Mucosa of descending colon (tissue), 3 donors: ENCODE data around the gene SSR2. TPM values are rescaled to one million over a fixed set of nuclear protein-coding genes. Genes with fewer than 3 reads are reported as not detected.
"Not testable (repeated sequence)": the region's sequence is repeated elsewhere in the genome, so short reads cannot be mapped to it uniquely, and the experiment has no call there.

Experiments used
- ATAC-seq: fragments of 200-7000 bp; cut with Tn5 transposase; one replicate; pipeline ENCODE4 v1.9.1; 2020; ENCODE audit warnings: mild to moderate bottlenecking, moderate library complexity
- DNase-seq, 3 donors: peaks; one replicate each; pipeline ENCODE4 v3.0.0-alpha.2; 2020
- H3K36me3 ChIP-seq: fragments of 200-600 bp; one replicate; pipeline ENCODE4 v1.8.0; 2021; ENCODE audit warnings: low read depth, mild to moderate bottlenecking
- H3K4me1 ChIP-seq: fragments of 200-600 bp; one replicate; pipeline ENCODE4 v1.8.0; 2021; ENCODE audit warnings: low read depth, mild to moderate bottlenecking
- H3K4me3 ChIP-seq: fragments of 200-600 bp; one replicate; pipeline ENCODE4 v1.8.0; 2021; ENCODE audit warnings: mild to moderate bottlenecking
- H3K9me3 ChIP-seq: fragments of 200-600 bp; one replicate; pipeline ENCODE4 v1.8.0; 2021; ENCODE audit warnings: mild to moderate bottlenecking
- intact Hi-C, 2 donors: fragments of 100-400 bp; cut with DNase I in 1 of 2; cut with micrococcal nuclease in 1 of 2; formaldehyde crosslinking; loops; one replicate each; pipeline versions ENCODE4 v1.11.0 to v1.11.1; 2022; cut with DNase I, micrococcal nuclease
- total RNA-seq, 3 donors: library from RNA; stranded (reverse); fragmentation: NEBNext Ultra II Directional in 2 of 3; extraction: Animal tissue kit (Norgen Biotek cat#: 25700) in 2 of 3; gene quantifications; one replicate each; pipeline versions ENCODE4 v1.2.1 to v1.2.4, GENCODE V29; 2021 to 2023
- TF ChIP-seq, protein P1 (sequence below): fragments of 200-600 bp; IDR thresholded peaks from one replicate; pipeline ENCODE4 v1.8.0; 2022; ENCODE audit warnings: antibody characterized with exemption, mild to moderate bottlenecking
- donor health status: DM: no; HTN: no; CAD: no; lungs with moderate emphysema.
- donor health status: DM: no; HTN: no; CAD: no.
- donor health status: DM: no; HTN: yes; CAD: no.

SSR2 gene
- total RNA-seq, 3 donors from 2014 or later = 144 to 203 (median 164) TPM

DNA sequence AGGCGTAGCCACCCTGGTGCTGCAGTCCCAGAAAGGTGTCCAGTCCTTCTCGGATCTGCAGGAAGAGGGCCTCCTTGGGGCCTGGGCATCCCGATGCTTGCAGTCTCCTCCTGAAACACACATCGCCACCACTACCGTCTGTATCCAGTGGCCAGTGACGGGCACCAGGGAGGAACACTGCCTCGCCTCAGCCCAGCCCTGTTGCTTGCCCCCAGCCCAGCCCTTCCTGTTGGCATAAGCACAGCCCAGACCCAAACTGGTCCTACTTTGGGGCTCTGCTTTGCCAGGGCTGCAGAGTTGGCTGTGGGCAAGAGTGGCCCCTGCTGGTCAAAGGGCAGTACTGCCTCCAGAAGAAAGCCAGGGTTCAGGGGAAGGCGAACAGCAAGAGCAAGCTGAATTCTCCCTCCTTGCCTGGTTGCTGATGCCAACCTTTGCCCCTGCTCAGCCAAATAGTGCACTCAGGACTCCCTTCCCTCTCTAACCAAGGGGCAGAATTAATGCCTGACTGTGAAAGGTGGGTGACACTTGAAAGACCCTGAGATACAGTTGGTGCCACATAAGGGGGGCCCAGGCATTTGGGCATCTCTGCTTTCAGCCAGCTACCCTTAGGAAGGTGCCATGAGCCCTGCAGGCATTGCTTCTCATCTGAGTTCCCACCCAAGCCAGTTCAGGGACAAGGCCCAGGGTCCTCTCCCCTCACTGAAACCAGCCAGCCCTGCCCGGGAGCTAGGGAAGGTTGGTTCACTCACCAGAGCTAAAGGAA, 31.3 kb downstream of the SSR2 start:
- no peaks in the 10 kb centered on the region for H3K9me3 ChIP-seq
- H3K4me1 ChIP-seq = no peaks in the 10 kb centered on the region
- TF ChIP-seq, protein P1, sequence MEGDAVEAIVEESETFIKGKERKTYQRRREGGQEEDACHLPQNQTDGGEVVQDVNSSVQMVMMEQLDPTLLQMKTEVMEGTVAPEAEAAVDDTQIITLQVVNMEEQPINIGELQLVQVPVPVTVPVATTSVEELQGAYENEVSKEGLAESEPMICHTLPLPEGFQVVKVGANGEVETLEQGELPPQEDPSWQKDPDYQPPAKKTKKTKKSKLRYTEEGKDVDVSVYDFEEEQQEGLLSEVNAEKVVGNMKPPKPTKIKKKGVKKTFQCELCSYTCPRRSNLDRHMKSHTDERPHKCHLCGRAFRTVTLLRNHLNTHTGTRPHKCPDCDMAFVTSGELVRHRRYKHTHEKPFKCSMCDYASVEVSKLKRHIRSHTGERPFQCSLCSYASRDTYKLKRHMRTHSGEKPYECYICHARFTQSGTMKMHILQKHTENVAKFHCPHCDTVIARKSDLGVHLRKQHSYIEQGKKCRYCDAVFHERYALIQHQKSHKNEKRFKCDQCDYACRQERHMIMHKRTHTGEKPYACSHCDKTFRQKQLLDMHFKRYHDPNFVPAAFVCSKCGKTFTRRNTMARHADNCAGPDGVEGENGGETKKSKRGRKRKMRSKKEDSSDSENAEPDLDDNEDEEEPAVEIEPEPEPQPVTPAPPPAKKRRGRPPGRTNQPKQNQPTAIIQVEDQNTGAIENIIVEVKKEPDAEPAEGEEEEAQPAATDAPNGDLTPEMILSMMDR = peak; percentile 98
- intact Hi-C loops = loop anchor here in 1 of 2 donors (5.0 kb wide), 1 partner anchor 52 kb away; no protein-coding TSS in a partner anchor
- DNase-seq (peak; percentile 76 to 87 (median 80)), ATAC-seq (peak; percentile 98)
- H3K4me3 ChIP-seq = no peak overlapping the region
- H3K36me3 ChIP-seq = no peaks in the 10 kb centered on the region

DNA sequence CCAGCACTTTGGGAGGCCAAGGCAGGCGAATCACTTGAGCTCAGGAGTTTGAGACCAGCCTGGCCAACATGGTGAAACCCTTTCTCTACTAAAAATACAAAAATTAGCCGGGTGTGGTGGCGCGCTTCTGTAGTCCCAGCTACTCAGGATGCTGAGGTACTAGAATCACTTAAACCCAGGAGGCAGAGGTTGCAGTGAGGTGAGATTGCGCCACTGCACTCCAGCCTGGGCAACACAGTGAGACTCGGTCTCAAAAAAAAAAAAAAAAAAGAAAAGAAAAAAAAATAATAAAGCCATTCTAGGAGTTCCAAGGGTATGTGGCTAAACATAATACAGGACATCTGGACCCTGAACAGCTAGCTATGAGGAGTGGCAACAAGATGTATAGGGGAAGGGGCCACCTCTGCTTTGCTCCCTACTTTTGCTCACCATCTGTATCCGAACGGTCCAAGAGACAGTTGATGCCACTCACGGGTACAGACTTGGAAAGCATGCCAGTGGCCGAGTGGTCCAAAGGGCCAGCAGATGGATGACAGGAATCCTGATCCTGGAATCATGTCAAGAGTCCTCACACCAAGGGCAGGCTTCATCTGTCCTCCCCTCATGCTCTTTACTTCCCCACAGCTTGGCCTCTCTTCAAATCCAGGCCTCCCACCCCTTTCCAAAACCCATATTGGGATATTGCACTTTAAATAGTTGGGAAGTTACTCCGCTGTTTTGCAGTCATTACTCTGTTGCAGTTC, 35.7 kb downstream of the SSR2 start:
- peak in 1 of 3 donors; percentile 16 for DNase-seq
- not testable (repeated sequence) for H3K36me3 ChIP-seq, ATAC-seq, H3K4me3 ChIP-seq, H3K9me3 ChIP-seq
- peaks cover 10% of the 10 kb centered on the region for H3K4me1 ChIP-seq
- intact Hi-C loops = loop anchor here in 1 of 2 donors (5.0 kb wide), 1 partner anchor 48 kb away; no protein-coding TSS in a partner anchor

DNA sequence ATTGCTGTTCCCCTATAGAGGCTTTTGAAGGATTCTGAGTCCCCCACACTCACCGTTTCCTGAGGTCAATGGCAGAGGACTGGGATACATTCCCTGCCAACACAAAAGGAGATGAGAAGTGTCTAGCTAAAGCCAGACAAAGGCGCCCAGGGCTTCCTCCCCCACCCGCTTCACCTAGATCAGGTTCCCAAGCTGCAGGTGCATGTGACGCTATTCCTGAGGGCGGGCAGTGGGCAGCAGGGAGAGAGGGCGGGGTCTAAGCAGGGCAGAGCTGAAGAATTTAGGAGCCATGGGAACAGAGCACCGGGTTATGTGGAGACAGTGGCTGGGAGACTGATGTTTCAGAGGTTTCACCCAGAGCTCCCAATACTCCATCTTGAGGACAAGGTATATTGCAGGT, 36.4 kb downstream of the SSR2 start:
- H3K4me3 ChIP-seq = no peak overlapping the region
- H3K4me1 ChIP-seq = peaks cover 14% of the 10 kb centered on the region
- no peaks in the 10 kb centered on the region for H3K36me3 ChIP-seq
- TF ChIP-seq, protein P1 = no peak
- intact Hi-C loops = no loop called here
- DNase-seq (peak in 1 of 3 donors; percentile 53), ATAC-seq (no peak)
- no peaks in the 10 kb centered on the region for H3K9me3 ChIP-seq

DNA sequence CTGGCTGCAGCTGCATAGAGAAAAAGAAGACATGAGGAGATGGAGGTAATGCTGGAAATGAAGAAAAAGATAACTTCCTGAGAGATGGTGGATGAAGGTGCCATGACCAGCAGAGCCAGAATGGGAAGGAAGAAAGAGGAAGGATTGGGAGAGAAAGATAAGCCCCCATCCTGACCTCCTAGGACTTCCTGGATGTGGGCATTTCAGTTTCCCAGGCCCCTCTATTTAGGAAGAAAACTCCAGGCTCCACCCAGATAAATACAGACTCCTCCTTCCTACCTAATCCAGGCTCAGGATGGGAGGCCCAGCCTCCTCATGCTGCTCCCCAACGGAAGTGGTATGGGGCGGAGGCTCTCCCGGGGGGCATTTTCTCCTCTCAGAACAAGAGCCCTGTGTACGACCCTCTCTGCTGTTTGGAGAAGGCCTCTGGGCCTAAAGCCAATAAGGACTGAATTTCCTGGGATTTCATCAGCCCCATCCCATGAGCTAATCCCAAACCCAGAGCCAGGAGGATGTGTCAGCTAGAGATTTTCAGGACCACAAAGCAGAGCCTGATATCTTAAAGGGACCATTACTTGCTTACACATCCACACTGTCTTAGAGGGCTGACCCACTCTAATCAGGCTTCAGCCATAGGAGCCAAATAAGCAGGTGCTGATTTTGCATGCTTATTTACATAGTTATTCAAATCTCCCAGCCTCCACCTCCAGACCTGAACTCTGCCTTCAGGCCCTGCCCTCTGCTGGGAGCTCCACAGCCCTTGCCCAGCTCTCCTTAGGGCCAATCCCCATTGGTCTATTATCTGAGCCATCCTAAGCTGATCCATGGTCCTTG, 37.3 kb downstream of the SSR2 start:
- H3K4me1 ChIP-seq = peaks cover 14% of the 10 kb centered on the region
- H3K36me3 ChIP-seq = no peaks in the 10 kb centered on the region
- H3K4me3 ChIP-seq = no peak overlapping the region
- intact Hi-C loops = no loop called here
- H3K9me3 ChIP-seq = no peaks in the 10 kb centered on the region
- peak in 1 of 3 donors; percentile 69 for DNase-seq
- peak; percentile 18 for ATAC-seq
- TF ChIP-seq, protein P1 = no peak

DNA sequence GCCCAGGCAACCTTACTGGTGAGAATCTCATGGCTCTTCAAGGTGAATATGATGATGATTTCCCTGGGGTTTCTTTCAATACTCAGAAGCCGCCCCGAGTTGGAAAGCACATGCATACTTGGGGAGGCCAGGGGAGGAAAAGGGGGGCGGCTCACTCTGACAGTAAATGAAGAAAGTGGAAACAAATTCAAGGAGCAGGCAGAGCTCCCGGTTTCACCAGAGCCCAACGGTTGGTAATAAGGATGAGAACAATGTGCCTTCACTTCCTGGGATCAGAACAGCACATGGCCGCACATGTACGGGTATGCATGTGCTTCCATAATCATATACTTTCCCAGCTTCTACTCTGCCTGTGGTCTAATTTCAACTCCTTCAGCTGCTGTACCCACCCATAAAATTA, 38.6 kb downstream of the SSR2 start:
- Histone ChIP-seq H3K36me3 (no peaks in the 10 kb centered on the region), H3K4me1 (peaks cover 17% of the 10 kb centered on the region), H3K9me3 (no peaks in the 10 kb centered on the region), H3K4me3 (no peak overlapping the region)
- TF ChIP-seq, protein P1 = no peak
- peak in 1 of 3 donors; percentile 19 for DNase-seq
- intact Hi-C loops = no loop called here
- no peak for ATAC-seq
